ENCODE data around the gene ANK3.

- TF ChIP-seq POLR2A (IDR thresholded peaks at IDR 0.05) (no peak), CTCF (IDR thresholded peaks at IDR 0.05) (no peak)
Observed at GRCh38 chr10:60257767-60258428, 131.8 kb downstream of the ANK3 start.

Measured in testis (tissue), 2 donors.